GM18526 (cell line): ENCODE results near the gene STXBP1.
A peak's percentile ranks its signal among the peaks of the same experiment; 100 is the strongest.

ENCODE experiments used
- POLR2A ChIP-seq: IDR thresholded peaks from 3 replicates; pipeline ENCODE4 v1.6.1; 2011; ENCODE audit not compliant: insufficient read length; ENCODE audit errors: extremely low read depth

STXBP1 gene

DNA sequence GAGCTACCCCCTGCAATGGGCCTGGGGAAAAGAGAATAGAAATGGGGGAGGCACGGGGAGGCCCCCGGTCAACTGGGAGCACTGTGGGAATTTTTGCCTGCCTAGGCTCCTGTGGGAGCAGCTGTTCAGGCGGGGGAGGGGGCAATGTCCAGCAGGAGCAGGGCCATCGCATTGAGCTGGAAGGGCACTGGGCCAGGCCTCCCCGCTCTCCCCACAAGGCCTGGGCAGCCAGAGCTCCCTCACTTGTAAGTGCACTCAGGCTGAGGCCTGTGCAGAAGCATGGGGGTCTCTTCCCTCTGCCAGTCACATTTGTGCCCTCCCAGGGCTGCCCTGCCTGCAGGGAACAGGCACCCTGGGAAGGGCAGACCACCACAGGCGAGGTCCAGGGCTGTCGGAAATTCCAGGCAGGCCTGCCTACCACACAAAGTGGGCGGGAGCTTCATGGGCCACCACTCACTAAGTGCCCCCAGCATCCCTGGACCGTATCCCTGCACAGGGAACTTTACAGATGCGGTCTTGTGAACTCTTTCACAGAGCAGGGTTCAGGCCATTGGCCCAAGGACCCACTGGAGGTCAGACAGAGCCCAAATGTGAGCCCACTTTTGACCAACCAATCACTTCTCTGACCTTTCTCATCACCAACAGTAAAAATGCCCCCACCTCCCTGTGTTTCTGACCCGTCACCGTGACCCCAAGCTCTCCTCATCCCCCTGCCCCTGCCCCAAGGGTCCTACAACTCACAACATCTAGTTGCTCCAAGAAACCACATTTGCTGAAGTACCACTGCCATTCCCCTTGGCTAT is 93.7 kb downstream of the STXBP1 start:
- TF ChIP-seq POLR2A: no peak

DNA sequence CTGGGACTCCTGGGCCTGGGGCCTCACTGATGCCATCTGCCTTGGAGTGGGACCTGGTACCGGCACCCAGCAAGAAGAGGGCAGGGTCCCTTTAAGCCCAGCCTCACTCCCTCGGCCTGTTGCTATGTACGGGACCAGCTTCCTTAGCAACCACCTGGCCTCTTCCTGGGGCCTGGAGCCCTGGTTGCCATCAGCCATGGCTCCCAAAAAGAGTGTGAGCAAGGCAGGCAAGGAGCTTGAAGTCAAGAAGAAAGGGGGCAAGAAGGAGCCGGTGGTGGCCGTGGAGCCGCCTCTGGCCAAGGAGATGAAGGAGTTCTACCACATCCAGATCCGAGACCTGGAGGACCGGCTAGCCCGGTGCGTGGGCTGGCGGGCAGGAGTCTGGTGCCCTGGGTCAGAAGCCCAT is 94.8 kb downstream of the STXBP1 start, which contains the start of gene CFAP157:
Gene CFAP157, plus strand, starts transcription at position 153 of the 406 bp plus-strand sequence. Its CDS starts 44 bp downstream, at position 197.
- no peak for TF ChIP-seq POLR2A

DNA sequence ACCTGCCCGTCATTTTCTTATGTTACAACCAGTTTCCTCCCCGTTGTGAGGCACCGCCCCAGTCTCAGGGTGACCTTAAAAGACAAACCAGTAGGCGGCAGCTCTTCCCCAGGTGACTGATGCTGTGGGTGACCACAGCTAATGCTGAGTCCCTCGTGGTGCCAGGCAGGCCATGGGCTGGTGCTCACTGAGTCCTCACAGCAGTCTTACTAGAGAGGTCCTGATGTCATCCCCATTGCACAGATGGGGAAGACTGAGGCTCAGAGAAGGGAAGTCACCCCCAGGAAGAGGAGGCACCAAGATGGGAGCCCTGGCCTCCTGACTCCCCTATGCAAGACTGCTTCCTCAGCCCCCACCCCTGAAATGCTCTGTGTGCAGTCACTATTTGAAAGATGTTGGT is 95.7 kb downstream of the STXBP1 start:
- TF ChIP-seq POLR2A: no peak

DNA sequence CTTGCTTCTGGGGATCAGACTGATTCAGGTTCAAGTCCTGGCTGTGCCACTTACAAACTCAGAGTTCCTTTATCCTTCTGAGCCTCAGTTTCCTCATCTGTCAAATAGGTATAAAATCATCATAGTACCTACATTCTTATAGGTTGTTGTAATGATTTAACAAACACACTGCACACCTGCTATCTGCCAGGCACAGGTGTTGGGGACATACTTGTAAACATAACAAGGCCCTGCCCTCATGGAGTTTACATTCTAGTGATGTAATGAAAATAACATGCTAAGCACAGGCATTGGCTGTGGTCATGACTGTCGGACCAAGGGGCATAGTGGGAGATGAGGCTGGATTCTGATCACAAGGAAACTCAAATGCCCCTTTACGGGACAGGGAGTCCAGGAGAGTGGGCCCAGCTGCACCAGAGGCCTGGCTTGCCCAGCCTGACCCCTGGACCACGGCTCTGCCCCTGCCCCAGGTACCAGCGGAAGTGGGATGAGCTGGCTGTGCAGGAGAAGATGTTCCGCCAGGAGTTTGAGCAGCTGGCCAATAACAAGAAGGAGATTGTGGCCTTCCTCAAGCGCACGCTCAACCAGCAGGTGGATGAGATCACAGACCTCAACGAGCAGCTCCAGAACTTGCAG is 97.0 kb downstream of the STXBP1 start:
- TF ChIP-seq POLR2A: no peak

DNA sequence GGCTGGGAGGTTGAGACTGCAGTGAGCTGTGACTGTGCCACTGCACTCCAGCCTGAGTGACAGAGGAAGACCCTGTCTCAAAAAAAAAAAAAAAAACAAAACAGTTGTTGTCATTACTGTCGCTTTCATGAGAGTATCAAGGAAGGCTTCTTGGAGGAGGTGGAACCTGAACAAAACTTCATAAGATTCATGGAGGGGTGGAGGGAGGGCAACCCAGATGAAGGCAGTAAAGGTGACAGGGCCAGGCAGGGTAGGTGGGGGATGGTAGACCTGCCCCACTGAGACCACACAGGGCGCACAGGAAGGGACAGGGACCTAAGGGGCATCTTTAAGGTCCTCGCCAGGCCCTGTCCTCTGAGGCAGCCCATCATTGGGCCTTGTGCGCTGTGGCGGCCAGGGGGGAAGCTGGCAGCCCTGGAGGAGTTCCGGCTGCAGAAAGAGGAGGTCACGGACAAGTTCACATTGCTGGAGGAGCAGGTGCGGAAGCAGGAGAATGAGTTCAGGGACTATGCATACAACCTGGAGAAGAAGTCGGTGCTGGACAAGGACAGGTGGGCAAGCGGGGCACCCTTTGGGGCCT is 98.2 kb downstream of the STXBP1 start:
- TF ChIP-seq POLR2A: no peak

DNA sequence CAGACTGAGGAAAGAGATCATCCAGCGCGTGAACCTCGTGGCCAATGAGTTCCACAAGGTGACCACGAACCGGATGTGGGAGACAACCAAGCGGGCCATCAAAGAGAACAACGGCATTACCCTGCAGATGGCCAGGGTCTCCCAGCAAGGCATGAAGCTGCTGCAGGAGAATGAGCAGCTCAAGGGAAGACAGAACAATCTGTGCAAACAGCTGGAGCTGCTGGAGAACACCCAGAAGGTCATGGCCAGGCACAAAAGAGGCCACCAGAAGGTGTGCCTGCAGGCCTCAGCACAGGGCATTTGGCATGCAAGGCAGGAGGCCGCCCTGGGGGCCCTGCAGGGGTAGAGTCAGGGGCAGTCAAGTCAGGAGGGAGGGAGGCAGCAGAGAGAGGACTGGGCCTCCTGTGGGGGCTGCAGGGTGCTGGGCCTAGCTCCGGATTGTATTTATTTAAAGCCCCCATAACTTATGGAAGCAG is 99.2 kb downstream of the STXBP1 start:
- TF ChIP-seq POLR2A: no peak

DNA sequence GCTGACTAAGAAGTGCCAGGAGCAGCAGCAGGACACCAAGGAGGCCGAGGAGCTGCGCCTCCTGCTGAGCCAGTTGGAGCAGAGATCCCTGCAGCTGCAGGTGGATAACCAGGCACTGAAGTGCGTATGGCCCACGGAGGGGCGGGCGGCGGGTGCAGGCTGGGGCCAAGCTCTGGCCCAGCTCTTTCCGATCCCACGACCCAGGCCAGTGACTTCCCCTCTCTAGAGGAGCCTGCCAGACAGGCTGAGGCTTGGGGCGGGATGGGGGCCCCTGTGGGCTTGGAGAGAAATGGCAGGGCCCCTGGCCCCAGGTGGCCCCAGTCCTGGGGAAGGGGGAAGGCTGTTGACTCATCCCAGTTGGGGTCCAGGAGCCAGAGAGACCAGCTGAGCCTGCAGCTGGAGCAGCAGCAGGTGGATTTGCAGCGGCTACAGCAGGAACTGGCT is 99.8 kb downstream of the STXBP1 start:
- no peak for TF ChIP-seq POLR2A

DNA sequence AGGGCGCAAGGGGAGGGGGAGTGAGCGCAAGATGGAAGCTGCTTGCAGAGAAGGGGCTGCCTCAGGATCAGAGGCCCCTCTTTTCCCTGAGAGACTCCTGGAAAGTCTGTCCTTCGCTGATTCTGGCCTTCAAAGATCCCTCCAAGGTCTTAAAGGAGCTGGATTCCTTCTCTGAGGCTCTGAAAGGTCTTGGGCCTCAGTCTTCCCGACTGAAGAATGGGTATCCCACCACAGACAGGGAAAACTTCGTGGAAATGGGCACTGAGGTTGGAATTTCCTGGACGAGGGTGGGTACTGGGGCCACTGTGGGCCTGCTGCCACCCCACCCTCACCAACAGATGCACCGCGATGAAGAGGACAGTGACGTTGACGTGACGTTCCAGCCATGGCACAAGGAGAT is 100.3 kb downstream of the STXBP1 start:
- TF ChIP-seq POLR2A: no peak

DNA sequence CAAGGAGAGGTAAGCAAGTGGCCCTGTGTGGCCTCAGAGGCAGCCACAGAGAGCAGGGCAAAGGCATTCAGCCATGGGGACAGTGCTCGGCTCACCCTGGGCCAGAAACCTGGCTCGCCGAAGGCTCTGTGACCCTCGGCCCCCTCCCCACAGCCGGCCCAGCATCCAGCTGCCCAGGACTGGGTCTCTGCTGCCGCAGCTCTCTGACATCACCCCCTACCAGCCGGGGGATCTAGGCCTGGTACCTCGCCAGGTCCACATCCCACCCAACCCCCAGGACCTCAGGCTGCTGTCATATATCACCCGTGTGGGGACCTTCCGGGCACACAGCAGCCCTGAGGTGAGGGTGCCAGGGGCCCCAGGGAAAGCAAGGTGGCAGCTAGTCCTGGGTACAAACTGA is 100.8 kb downstream of the STXBP1 start:
- no peak for TF ChIP-seq POLR2A

DNA sequence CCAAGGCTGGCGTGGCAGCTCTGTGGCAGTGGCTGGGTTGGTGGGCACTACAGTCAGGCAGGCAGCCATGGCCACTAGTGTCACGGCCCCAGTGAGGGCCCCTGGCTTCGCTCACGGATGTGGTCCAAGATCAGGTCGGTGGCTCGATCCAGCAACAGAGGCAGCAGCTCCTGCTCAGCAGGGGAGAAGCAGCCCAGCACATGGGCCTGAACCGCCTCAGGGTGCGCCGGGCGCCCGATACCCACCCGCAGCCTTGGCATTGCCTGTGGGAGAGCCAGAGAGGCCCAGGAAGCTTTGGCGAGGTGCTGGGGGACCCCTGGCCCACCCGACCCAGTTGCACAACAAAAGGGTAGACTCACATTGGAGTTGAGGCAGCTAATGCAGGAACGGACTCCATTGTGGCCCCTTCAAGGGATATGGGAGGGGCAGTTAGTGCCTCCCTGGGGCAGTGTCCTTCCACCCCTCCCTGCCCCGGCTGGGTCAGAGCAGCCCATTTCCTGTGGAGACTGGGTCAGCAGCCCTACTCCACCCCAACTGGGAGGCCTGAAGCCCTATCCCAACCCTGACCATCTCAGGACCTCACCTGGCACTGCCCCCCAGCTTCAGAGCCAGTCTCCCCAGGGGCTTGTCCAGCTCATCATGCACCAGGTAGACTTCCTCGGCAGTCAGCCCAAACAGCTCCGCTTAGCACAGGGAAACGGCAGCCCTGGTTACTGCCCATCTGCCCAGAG is 102.1 kb downstream of the STXBP1 start:
- no peak for TF ChIP-seq POLR2A

DNA sequence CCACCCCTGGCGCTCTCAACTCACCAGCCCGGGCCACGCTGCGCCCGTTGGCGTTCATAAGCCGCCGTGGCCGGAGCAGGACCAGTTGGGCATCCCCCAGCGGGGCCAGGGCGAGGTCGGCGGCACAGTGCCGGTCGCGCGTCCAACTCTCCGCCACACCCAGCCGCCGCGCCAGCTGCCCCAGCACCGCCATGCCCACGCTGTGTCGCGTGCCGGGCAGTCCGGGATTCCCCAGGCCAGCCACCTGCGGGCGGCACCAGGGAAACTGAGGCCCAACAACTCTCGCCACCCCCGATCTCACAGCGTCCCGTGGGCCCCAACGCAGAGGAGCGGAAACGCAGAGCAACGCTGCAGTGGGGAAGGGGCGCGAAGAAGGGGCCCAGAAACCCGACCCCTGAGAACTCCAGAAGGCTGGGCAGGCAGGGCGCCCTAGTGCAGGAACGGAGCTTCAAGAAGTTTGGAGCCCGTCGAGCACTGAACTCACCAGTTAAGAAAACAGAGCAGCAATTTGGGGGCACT is 102.9 kb downstream of the STXBP1 start:
- no peak for TF ChIP-seq POLR2A

DNA sequence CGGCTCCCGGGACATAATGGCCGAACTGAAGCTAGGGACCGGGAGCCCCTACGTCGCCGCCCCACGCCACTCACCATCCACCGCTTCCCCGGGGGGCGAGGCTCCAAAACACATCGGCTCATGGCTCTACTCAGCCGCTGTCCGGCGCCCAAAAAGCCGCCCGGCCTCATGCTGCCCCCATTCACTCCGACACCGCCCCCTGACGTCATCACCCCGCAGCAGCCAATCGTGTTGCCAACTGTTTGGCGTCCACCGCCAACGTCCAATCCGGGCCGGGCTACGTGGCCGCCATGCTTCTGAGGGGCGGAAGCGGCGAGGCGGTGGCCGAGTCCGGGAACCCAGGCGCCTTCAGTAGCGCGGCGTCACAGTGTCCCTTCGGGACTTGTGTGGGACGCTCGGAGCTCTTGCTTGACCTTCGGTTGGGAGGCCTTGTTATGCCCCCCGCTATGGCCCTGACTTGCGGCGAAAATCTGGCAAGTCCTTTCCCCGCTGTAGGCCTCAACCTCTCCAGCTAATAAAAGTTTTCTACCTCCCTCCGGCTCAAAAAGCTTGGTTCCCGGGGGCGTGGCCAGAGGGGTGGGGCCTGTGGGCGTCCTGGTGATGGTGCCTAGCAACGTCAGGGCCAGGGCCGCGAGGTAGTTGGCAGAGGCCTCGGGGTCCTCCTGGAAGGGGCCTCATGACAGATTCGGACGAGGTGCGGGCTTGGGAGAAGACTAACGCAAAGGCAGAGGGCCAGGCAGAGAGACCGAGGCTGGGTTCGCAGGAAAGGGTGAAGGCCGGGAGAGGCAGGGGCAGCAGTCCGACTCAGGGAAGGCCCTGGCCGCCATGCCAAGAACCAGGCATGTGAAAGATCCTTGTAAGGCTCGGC is 103.6 kb downstream of the STXBP1 start, which contains the start of the genes PTRH1 and TTC16:
Gene PTRH1, minus strand, starts transcription at position 194 of the 868 bp plus-strand sequence. Its CDS starts 24 bp downstream, at position 170.
Gene TTC16, plus strand, starts transcription at position 610 of the 868 bp plus-strand sequence. Its CDS starts 67 bp downstream, at position 677.
- TF ChIP-seq POLR2A: peak; percentile 41

DNA sequence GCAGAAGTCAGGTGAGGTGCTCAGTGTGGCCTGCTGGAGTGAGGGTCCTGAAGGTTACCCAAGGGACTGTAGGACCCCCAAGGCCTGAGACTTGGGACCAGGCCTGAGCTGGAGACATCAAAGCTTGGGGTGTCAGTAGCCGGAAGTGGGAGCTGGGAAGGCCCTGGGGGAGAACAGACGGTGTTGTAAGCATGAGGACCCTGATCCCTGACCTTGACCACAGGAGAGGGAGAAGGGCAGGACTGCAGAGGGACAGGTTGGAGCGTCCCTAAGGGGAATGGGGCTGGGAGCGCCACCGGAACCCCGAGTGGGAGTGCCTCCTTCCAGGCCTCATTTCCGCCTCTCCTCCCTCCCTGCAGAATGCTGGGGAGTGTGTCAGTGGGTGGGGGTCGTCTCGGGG is 104.3 kb downstream of the STXBP1 start:
- no peak for TF ChIP-seq POLR2A

DNA sequence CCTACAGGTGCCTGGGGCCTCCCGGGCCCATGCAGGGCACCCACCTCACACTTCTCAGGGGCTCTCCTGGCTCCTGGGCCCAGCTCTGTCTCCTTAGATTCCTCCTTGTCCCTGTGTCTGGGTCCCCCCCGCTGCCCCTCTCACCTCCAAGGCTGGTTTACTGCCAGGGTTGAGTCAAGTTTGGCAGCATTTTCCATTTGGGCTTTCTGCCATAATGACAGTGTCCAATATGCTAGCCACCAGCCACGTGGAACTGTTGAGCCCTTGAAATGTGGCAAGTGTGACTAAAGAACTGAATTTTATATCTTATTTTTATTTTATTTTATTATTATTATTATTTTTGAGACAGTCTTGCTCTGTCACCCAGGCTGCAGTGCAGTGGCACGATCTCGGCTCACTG is 105.7 kb downstream of the STXBP1 start:
- TF ChIP-seq POLR2A: no peak
